ENCODE measurements around the gene PLIN5. TPM values are rescaled to one million over a fixed set of nuclear protein-coding genes. Genes with fewer than 3 reads are reported as not detected.

Gene PLIN5
- total RNA-seq, 1 experiment from 2014 or later, result 8.1 TPM

DNA sequence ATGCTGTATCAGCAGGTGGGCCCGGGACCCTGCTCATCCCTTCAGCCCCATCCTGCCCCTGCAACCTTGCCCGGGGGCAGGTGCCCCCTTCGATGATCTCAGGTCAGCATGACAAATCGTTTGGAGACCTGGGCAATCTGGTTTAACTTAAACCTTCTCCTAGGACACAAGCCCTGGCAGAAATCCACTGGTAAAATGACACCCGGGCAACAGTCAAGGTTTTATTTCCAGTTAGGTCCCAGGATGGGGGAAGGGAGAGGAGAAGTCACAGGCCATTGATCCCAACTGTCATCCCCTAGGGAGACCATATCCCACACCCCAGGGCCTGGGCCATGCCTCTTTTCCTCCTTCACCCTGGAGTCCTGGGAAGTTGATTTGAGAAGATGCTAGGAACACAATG, 1.8 kb upstream of the PLIN5 start:
- intact Hi-C loops (cut with micrococcal nuclease), result no loop called here
- H3K27me3 ChIP-seq (ENCODE audit: insufficient read depth, low read length), result no peaks in the 10 kb centered on the region
- ChIA-PET RAD21 (ENCODE audit: low non-redundant PET in 1 of 2, low total read pairs in 2 of 2, uncharacterized antibody in 2 of 2, unreplicated experiment in 2 of 2) (interaction anchor here in 1 of 2 experiments (0.7 kb wide), 1 partner anchor 1777 kb away, joined by 4 read pairs; no protein-coding TSS in a partner anchor), POLR2A (no interaction called here), CTCF (no interaction called here)
- 0 out of 2 replicates have a peak overlapping the region, but pooled peaks have one; percentile 4 for H3K4me2 ChIP-seq (ENCODE audit: low read length)
- no peak overlapping the region for H3K27ac ChIP-seq (ENCODE audit: low read depth, low read length)
- H3K79me2 ChIP-seq (ENCODE audit: insufficient read depth, low read length), result no peaks in the 10 kb centered on the region
- no peaks in the 10 kb centered on the region for H4K20me1 ChIP-seq (ENCODE audit: insufficient read depth)
- TF ChIP-seq JUND (IDR thresholded peaks at IDR 0.05) (no peak), EGR1 (IDR thresholded peaks at IDR 0.05; ENCODE audit: low read depth) (no peak)
- TF ChIP-seq, protein P1, sequence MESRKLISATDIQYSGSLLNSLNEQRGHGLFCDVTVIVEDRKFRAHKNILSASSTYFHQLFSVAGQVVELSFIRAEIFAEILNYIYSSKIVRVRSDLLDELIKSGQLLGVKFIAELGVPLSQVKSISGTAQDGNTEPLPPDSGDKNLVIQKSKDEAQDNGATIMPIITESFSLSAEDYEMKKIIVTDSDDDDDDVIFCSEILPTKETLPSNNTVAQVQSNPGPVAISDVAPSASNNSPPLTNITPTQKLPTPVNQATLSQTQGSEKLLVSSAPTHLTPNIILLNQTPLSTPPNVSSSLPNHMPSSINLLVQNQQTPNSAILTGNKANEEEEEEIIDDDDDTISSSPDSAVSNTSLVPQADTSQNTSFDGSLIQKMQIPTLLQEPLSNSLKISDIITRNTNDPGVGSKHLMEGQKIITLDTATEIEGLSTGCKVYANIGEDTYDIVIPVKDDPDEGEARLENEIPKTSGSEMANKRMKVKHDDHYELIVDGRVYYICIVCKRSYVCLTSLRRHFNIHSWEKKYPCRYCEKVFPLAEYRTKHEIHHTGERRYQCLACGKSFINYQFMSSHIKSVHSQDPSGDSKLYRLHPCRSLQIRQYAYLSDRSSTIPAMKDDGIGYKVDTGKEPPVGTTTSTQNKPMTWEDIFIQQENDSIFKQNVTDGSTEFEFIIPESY (IDR thresholded peaks at IDR 0.05; ENCODE audit: extremely low read depth, insufficient replicate concordance, low read length), result no peak
- H3K36me3 ChIP-seq (ENCODE audit: control insufficient read depth in 1 of 2, insufficient read depth in 2 of 2, low read length in 2 of 2), result no peaks in the 10 kb centered on the region
- DNase-seq (ENCODE audit: low read depth, low spot score) (no peak), ATAC-seq (no peak)
- no peak overlapping the region for H3K9ac ChIP-seq (ENCODE audit: low read length)
- no peaks in the 10 kb centered on the region for H3K9me3 ChIP-seq (ENCODE audit: control insufficient read depth in 1 of 2, insufficient read depth in 1 of 2, low read depth in 1 of 2, low read length in 2 of 2)
- no peaks in the 10 kb centered on the region for H3K9me2 ChIP-seq (ENCODE audit: insufficient read depth)
- no peak overlapping the region for H2AFZ ChIP-seq (ENCODE audit: low read depth, low read length, poor library complexity, severe bottlenecking)
- H3K4me3 ChIP-seq (replicated peaks in 1 of 2; ENCODE audit: low read depth in 1 of 2, low read length in 2 of 2), result no peak overlapping the region
- BruUV-seq (replicated peaks), result no TSS peak
- peaks cover 14 to 36% of the 10 kb centered on the region in 2 experiments; a peak in 3 of 4 replicates for H3K4me1 ChIP-seq (ENCODE audit: control insufficient read depth in 1 of 2, insufficient read depth in 2 of 2, low read length in 2 of 2)

DNA sequence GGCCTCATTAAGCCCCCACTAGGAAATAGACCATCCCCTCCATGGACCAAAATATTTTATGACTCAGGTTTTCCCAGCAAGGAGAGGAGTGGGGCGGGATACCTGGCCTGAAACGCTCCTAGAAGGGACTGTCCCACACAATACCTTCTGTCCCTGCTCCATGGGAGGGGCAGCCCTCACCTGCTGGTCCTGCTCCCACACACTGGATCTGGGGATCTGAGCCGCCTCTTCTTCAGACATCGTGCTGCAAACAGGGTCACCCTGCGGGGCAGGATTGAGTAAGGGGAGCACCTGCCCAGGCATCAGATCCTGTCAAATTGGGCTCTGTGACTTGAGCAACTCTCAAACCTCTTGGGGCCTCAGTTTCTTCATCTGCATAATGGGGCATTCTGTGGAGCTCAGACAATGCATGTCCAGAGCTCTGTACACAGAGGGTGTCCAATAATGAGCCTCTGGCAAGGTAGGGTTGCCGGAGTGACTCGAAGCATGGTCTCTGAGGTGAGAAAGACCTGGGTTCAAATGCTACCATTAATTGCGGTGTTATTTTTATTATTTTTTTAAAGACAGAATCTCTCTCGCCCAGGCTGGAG, 1.1 kb downstream of the PLIN5 start:
- ChIA-PET CTCF (interaction anchor here (1.3 to 2.0 kb wide), 4 partner anchors 10 to 103 kb away, joined by 3 to 76 read pairs (median 6); no protein-coding TSS in a partner anchor), POLR2A (interaction anchor here (1.3 to 2.1 kb wide), 4 partner anchors 9 to 140 kb away, joined by 3 to 8 read pairs (median 6); no protein-coding TSS in a partner anchor), RAD21 (ENCODE audit: low non-redundant PET in 1 of 2, low total read pairs in 2 of 2, uncharacterized antibody in 2 of 2, unreplicated experiment in 2 of 2) (no interaction called here)
- intact Hi-C loops (cut with micrococcal nuclease), result no loop called here
- Histone ChIP-seq H3K79me2 (ENCODE audit: insufficient read depth, low read length) (no peaks in the 10 kb centered on the region), H3K4me2 (ENCODE audit: low read length) (peak overlapping the region; percentile 91; the same call in 1 of the 2 replicates), H3K27ac (ENCODE audit: low read depth, low read length) (no peak overlapping the region), H3K9ac (ENCODE audit: low read length) (no peak overlapping the region), H3K9me3 (ENCODE audit: control insufficient read depth in 1 of 2, insufficient read depth in 1 of 2, low read depth in 1 of 2, low read length in 2 of 2) (no peaks in the 10 kb centered on the region), H3K36me3 (ENCODE audit: control insufficient read depth in 1 of 2, insufficient read depth in 2 of 2, low read length in 2 of 2) (no peaks in the 10 kb centered on the region), H2AFZ (ENCODE audit: low read depth, low read length, poor library complexity, severe bottlenecking) (no peak overlapping the region), H3K9me2 (ENCODE audit: insufficient read depth) (no peaks in the 10 kb centered on the region), H4K20me1 (ENCODE audit: insufficient read depth) (no peaks in the 10 kb centered on the region), H3K27me3 (ENCODE audit: insufficient read depth, low read length) (no peaks in the 10 kb centered on the region), H3K4me3 (replicated peaks in 1 of 2; ENCODE audit: low read depth in 1 of 2, low read length in 2 of 2) (peak overlapping the region in 1 of 2 experiments; percentile 62; a peak in 1 of 4 replicates), H3K4me1 (ENCODE audit: control insufficient read depth in 1 of 2, insufficient read depth in 2 of 2, low read length in 2 of 2) (peaks cover 12 to 25% of the 10 kb centered on the region in 2 experiments; a peak in 3 of 4 replicates)
- ATAC-seq (no peak), DNase-seq (ENCODE audit: low read depth, low spot score) (no peak)
- BruUV-seq (replicated peaks), result no TSS peak
- no peak for TF ChIP-seq SP1 (IDR thresholded peaks at IDR 0.05; ENCODE audit: low read depth)
- TF ChIP-seq CEBPB (IDR thresholded peaks at IDR 0.05; ENCODE audit: low read depth), result no peak
- no peak for TF ChIP-seq SRF (IDR thresholded peaks at IDR 0.05; ENCODE audit: low read depth)
- TF ChIP-seq JUND (IDR thresholded peaks at IDR 0.05), result no peak
- no peak for TF ChIP-seq TCF7L2 (IDR thresholded peaks at IDR 0.05; ENCODE audit: borderline replicate concordance, extremely low read depth, insufficient read depth, insufficient read length)
- TF ChIP-seq RAD21 (IDR thresholded peaks at IDR 0.05; ENCODE audit: low read depth), result no peak
- TF ChIP-seq, protein P2, sequence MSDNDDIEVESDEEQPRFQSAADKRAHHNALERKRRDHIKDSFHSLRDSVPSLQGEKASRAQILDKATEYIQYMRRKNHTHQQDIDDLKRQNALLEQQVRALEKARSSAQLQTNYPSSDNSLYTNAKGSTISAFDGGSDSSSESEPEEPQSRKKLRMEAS (IDR thresholded peaks at IDR 0.05), result no peak
- no peak for TF ChIP-seq YY1 (IDR thresholded peaks at IDR 0.05; ENCODE audit: extremely low read depth, insufficient replicate concordance, low read depth, low read length)
- no peak for TF ChIP-seq FOSL1 (IDR thresholded peaks at IDR 0.05; ENCODE audit: low read depth)
- TF ChIP-seq, protein P1 (IDR thresholded peaks at IDR 0.05; ENCODE audit: extremely low read depth, insufficient replicate concordance, low read length), result no peak
- no peak for TF ChIP-seq EGR1 (IDR thresholded peaks at IDR 0.05; ENCODE audit: low read depth)
- TF ChIP-seq POLR2AphosphoS5 (IDR thresholded peaks at IDR 0.05; ENCODE audit: low read depth, low read length), result no peak
- TF ChIP-seq ZNF274 (IDR thresholded peaks at IDR 0.05; ENCODE audit: low read depth, low read length), result no peak

Data from HCT116 (cell line).